ENCODE measurements around the gene ANKRD36C.
"Not testable (repeated sequence)": the region's sequence is repeated elsewhere in the genome, so short reads cannot be mapped to it uniquely, and the experiment has no call there.

ANKRD36C gene

DNA sequence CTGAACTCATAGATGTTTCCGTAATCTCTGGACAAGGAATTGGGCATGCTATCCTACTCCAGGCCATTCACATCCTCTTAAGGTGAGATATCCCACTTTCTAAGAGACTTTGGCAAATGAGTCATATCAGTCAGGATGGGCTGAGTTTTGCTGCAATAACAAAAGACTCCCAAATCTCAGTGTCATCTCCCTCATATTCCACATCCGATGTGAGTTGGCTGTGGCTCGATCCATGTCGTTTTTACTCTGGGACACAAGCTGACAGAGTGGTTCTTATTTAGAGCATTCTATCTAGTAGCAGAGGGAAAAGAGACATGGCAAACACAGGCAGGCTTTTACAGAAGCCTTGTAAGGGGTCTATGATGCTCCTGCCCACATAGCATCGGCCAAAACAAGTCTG lies 14.6 kb upstream of the ANKRD36C start:
- not testable (repeated sequence) for DNase-seq

DNA sequence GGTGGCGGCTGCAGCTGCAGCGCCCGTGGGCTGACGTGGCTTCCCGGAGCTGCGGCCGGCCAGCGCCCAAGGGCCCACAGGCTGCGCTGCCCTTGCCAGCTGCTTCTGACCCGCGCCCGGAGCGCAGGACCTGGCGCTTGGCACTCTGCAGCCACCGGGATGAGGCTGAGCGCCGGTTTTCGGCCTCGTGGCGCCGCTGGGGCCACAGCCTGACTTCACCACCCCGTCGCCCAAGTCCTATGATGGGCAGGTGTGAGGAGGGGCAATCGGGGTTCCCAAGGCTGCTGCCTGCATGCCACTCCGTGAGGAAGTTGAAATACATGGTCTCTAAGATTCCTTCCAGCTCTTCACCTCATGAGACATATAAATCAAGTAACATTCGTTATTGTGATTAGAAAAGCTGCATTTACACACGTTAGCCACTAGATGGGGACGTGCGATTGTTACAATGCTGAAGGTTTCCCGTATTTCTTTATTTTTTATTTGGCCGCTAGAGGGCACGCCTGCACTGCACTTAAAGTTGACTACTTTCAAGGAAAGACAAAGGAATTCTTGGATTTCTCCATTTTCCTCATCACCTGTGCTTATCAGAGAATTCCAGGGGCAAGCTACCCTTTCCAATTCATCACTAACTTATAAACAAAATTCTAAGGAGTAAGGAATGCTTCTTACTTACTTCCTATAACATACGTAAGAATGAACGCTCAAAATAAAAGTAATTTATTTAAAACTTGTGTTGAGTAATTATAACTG lies 1.1 kb upstream of the ANKRD36C start:
- DNase-seq, result not testable (repeated sequence)

DNA sequence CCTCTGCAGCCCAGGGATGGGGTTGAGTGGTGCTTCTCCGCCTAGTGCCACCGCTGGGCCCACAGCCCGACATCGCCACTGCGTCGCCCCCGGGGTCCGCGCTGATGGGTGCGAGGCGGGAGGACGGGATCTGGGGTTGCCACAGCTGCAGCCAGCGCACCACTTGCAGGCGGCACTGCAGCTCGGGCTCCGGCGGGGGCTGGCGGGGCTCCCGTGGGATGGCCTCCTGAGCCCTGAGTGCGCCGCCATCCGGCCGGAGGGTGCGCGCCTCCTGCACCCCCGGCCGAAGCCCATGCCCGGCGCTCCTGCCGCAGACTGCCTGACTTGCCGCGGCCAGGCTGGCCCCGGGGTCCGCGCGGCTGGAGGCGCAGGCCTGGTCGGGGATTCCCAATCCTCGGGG lies 478 bp upstream of the ANKRD36C start:
- DNase-seq, result not testable (repeated sequence)

DNA sequence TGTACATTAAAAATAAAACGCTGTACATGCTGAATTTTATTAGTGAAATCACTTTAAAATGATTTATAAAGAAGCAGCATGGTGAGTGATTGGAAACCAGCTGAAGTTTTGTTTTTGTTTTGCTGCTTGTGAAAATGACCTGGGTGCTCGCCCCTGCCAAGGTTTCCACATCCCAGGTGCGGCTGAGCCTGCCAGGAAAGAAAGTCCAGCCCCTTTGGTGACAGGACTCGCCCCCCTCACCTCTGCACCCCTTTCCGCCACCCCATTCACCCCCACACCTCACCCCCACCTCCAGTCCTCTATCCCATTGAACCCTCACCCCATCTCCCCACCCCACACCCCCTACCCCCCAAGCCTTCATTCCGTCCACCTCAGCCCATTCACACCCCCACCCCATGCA lies 740 bp downstream of the ANKRD36C start:
- DNase-seq, result not testable (repeated sequence)

DNA sequence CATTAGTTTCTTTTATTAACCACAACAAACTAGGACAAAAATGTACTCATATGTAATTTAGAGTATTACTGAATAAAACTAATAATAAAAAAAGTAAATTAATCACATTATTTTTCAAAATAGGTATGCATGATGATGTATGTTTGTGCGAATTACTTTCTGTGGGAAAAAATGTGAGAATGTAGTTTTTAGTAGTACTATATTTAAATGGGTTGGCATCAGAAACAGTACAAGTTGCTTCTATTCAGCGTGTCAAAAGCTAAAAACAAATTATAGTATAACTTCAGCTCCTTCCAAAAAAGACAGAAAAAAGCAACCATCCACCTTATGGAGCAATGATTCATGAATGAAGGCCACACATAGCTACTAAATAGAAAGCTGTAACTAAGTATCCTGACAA lies 40.0 kb downstream of the ANKRD36C start:
- DNase-seq, result not testable (repeated sequence)

DNA sequence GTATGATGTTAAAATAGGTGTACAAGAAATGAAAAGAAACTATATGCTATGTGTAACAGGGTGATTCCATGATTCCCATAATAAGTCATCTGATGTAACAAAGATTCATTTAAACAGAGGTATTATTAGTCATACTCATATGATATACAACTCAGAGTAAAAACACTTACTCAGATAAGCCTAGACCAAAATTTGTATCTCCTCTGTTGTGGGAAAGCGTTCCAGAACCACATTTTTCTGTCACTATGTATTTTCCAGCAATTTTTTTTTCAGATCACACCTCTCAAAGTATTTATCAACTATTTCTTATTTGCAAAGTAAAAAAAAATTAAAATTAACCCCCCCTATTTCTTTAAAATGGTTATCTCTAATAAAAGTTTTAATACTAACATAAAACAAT lies 43.6 kb downstream of the ANKRD36C start:
- DNase-seq, result not testable (repeated sequence)

DNA sequence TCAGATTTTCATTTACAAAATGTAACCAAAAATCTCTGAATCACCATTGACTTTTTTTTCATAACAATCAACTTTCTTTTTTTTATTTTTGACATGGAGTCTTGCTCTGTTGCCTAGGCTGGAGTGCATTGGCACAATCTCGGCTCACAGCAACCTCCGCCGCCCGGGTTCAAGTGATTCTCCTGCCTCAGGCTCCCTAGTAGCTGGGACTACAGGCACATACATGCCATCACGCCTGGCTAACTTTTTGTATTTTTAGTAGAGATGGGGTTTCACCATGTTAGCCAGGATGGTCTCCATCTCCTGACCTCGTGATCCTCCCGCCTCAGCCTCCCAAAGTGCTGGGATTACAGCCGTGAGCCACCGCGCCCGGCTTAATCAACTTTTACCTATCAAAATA lies 51.7 kb downstream of the ANKRD36C start:
- not testable (repeated sequence) for DNase-seq

DNA sequence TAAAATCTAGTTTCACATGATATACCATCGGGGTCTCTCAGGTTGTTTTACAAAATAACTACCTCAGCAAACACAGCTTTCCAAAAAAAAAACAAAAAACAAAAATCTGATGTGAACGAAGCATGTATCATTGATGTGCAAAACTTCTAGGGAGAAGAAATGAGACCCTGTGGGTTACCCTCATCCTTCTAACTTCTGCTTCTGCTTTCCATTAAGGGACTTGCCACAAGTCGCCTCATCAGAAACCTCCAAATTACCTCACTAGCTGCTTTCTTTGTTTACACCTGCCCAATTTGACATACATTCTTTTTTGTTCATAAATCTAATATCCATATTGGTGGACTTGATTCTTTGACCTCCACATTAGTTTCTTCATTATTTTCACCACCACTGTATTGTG lies 60.9 kb downstream of the ANKRD36C start:
- not testable (repeated sequence) for DNase-seq

DNA sequence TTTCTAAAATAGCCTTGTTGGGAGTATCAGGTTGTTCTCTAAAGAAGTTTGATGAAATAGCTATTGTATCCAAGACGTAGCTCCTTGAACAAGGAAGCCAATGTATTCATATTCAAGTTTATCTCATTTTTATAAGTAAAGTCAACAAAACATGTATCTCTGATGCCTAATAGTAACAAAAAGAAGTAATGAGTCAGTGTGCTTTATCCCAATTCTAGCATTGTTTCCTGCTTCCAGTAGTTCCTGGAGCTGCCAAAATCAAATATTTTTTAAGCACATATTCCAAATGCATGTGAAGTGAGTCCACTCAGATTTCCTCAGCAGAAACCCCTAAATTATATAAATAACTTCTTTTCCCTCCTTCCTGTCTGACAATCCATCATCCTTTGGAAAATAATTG lies 74.6 kb downstream of the ANKRD36C start:
- DNase-seq, result not testable (repeated sequence)

DNA sequence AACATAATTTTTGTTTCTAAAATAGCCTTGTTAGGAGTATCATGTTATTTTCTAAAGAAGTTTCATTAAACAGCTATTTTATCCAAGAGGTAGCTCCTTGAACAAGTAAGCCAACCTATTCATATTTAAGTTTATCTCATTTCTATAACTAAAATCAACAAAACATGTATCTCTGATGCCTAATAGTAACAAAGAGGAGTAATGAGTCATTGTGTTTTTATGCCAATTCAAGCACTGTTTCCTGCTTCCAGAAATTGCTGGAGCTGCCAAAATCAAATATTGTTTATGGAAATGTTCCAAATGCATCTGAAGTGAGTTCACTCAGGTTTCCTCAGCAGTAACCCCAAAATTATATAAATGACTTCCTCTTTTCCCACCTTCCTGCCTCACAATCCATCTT lies 76.5 kb downstream of the ANKRD36C start:
- DNase-seq, result not testable (repeated sequence)

DNA sequence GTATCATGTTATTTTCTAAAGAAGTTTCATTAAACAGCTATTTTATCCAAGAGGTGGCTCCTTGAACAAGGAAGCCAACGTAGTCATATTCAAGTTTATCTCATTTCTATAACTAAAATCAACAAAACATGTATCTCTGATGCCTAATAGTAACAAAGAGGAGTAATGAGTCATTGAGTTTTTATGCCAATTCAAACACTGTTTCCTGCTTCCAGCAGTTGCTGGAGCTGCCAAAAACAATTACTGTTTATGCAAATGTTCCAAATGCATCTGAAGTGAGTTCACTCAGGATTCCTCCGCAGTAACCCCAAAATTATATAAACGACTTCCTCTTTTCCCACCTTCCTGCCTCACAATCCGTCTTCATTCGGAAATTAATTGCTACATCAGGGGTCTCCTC lies 80.2 kb downstream of the ANKRD36C start:
- DNase-seq, result not testable (repeated sequence)

DNA sequence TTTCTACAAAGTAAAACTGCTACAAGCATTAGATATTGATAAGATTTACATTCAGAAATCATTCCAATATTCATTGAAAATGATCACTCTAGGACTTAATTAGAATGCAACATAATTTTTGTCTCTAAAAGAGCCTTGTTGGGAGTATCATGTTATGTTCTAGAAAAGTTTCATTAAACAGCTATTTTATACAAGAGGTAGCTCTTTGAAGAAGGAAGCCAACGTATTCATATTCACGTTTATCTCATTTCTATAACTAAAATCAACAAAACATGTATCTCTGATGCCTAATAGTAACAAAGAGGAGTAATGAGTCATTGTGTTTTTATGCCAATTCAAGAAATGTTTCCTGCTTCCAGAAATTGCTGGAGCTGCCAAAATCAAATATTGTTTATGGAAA lies 97.2 kb downstream of the ANKRD36C start:
- not testable (repeated sequence) for DNase-seq

DNA sequence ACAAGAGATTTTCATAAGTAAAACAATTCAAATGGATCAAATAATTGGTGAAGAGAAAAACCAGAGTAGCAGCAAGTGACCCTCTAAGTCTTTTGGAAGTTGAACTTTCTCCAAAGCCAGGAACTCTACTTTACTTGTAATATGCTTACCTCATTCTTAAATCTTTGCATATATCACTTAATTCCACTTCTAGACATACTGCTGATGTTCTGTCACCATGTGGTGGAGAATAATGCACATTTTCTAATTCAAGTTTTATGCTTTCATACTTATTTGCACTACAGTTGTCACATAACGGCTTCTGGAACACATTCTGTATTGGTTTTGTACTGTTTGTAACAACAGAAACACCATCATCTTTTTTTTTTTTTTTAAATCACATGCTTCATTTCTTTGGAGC lies 123.7 kb downstream of the ANKRD36C start:
- DNase-seq, result not testable (repeated sequence)

DNA sequence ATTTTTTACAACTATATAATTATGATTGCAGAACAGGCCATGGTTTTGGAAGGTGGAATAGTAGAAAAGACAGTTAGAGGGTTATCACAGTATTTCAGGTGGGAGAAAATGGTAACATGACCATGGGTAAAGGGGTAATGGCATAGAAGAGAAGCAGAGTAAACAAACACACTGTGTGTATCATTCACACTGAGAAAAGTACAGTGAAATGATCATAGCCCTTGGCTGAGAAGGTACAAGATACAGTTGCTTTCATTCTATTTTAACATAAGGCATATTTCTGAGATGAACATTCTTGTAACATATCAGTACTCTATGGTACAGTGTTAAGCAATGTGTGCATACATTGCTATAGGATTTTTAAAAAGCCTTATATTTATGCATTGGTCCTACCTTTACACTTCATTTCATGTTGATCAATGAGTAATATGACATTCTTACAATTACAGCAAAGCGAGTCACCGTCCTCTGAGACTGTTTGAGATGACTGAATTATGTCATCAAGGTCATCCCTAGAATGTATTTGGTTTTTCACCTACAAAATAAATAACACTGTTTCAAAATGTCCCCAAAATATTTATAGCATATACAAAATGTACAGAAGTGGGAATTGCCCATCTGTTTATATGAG lies 124.5 kb downstream of the ANKRD36C start:
- not testable (repeated sequence) for DNase-seq

DNA sequence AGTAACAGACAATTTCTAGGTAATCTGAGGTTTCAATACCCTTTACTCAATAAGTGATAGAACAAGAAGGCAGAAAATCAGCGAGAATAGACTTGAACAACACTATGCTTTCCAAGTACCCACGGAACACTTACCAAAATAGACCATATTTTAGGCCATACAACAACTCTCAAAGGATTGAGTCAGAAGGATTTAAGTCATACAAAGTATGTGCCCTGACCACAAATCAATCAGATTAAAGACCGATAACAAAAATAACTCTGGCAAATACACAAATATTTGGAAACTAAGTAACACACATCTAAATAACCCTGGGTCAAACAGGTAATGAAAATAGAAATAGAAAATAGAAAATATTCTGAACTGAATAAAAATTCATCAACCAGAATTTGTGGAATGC lies 129.5 kb downstream of the ANKRD36C start:
- DNase-seq, result not testable (repeated sequence)

DNA sequence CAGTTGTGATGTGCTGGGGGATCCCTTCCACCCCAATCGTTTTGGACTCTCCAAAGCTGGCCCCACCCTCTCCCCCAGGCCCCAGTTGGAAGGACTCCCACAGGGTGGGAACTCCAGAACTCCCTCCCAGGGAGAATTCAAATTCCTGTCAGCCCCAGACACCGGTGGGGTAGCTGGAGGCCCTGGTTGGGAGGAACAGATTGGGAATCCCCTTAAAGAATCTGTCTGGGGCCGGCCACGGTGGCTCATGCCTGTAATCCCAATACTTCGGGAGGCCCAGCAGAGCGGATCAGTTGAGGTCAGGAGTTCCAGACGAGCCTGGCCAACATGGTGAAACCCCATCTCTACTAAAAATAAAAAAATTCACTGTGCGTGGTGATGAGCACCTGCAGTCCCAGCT lies 155.5 kb downstream of the ANKRD36C start:
- DNase-seq, result no peak

DNA sequence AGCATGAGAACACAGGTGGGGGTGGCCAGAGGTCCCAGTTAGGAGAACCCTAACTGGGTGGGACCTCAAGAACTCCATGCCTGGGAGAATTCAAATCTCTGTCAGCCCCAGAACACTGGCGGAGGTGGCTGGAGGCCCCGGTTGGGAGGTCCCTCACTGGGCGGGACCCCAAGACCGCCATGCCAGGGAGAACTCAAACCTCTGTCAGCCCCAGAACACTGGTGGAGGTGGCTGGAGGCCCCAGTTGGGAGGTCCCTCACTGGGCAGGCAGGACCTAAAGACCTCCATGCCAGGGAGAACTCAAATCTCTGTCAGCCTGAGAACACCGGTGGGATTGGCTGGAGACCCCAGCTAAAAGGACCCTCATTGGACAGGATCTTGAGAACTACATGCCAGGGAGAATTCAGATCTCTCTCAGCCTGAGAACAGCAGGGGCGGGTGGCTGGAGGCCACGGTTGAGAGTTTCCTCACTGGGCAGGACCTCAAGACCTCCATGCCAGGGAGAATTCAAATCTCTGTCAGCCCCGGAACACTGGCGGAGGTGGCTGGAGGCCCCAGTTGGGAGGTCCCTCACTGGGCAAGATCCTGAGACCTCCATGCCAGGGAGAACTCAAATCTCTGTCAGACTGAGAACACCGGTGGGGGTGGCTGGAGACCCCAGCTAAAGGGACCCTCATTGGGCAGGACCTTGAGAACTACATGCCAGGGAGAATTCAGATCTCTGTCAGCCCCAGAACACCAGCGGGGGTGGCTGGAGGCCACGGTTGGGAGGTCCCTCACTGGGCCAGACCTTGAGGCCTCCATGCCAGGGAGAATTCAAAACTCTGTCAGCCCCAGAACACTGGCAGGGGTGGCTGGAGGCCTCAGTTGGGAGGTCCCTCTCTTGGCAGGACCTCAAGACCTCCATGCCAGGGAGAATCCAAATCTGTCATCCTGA lies 157.3 kb downstream of the ANKRD36C start:
- DNase-seq, result not testable (repeated sequence)

DNA sequence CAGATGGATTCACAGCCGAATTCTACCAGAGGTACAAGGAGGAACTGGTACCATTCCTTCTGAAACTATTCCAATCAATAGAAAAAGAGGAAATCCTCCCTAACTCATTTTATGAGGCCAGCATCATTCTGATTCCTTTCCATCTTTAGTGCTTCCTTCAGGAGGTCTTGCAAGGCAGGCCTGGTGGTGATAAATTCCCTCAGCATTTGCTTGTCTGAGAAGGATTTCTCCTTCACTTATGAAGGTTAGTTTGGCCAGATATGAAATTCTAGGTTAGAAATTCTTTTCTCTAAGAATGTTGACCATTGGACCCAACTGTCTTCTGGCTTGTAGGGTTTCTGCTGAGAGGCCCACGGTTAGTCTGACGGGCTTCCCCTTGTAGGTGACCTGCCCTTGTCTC lies 167.4 kb downstream of the ANKRD36C start:
- not testable (repeated sequence) for DNase-seq

DNA sequence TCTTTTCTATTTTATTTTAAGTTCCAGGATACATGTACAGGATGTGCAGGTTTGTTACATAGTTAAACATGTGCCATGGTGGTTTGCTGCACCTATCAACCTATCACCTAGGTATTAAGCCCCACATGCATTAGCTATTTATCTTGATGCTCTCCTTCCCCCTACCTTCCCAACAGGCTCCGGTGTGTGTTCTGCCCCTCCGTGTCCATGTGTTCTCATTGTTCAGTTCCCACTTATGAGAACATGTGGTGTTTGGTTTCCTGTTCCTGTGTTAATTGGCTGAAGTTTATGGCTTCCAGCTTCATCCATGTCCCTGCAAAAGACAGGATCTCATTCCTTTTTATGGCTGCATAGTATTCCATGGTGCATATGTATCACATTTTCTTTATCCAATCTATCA lies 174.1 kb downstream of the ANKRD36C start:
- DNase-seq, result not testable (repeated sequence)

DNA sequence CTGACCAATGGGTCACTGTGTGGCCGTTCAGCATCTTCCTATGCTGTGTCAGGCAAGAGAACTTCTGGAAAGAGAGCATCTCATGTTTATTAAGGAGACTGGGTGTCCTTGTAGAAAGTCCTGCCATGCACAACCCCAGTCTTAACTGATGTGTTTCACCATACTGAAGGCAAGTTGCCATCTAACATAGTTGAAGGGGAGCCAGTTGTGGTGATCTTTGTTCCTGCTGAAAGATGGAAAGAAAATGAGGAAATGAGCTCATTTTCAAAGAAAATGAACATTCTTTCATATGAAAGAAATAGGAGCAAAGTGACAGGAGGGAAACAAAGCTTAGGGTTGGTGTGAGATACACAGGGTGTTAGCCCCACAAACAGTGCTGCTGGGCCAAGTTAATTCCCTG lies 178.3 kb downstream of the ANKRD36C start:
- DNase-seq, result not testable (repeated sequence)

DNA sequence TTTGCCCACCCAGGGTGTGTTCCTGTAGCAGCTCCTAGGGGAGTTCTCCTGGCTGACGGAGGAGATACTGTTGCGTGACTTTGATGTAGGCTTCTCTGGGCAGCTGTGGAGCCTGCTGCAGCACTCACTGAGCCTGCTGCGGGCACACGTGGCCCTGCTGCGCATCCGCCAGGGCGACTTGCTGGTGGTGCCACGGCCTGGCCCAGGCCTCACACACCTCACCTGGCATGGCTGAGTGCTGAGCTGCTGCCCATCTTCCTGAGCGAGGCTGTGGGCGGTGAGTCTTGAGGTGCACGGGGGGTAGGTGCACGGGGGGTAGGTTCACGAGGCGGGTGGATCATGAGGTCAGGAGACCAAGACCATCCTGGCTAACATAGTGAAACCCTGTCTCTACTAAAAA lies 191.7 kb downstream of the ANKRD36C start:
- no peak for DNase-seq

DNA sequence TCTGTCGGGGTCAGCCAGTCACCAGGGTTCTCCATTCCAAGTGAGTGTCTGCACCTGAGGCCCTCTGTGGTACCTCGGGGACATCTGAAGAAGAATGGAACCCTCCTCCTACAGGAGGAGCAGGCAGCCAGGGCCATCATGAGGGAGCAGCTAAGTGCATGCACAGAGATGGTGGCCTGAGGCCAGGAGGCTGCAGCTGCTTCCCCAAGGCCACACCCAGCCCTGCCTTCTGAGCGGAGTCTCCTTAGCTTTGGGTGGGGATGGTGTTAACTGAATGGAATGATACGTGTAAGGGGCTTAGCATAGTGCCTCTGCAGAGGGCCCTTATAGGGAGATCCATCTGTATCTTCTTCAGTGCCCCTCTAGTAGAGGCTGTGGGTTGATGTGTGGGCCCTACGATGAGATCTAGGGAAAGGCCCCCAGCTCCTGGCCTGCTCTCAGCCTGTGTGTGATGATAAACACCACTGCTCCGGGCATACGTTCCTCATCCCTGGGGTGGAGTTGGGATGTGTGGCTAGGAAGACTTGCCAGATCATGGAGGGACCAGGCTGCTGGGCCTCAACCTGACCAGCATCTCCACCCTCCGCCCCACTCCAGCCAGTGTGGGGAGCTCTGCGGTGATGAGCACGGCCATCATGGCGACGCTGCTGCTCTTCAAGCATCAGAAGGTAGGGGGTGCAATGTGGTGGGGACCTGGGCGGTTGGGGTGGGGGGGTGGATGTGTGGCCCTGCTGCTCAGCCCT lies 192.3 kb downstream of the ANKRD36C start:
- DNase-seq, result not testable (repeated sequence)

Data from NCI-H1417 treated with DMSO at 0.1 percent for 48 hours (cell line).